Esophagus muscularis mucosa (tissue), 4 donors: ENCODE results near the gene IFI16.

Experiments used
- CTCF ChIP-seq, 3 experiments: fragments of 200-600 bp in 2 of 3; fragments of 450-650 bp in 1 of 3; sonication (generic) in 2 of 3; IDR thresholded peaks; one replicate each; pipeline ENCODE4 v1.5.1; 2017 to 2019; ENCODE audit warnings: antibody characterized with exemption in 3 of 3, mild to moderate bottlenecking in 2 of 3, moderate library complexity in 1 of 3
- EP300 ChIP-seq: sonication (generic); formaldehyde crosslinking; IDR thresholded peaks from one replicate; pipeline ENCODE4 v1.6.1; 2017; ENCODE audit warnings: antibody characterized with exemption
- POLR2A ChIP-seq: fragments of 450-650 bp; IDR thresholded peaks from one replicate; pipeline ENCODE4 v1.6.1; 2017; ENCODE audit warnings: antibody characterized with exemption, moderate library complexity, mild to moderate bottlenecking, low read depth
- POLR2AphosphoS5 ChIP-seq, 2 donors: sonication (generic); formaldehyde crosslinking; IDR thresholded peaks; one replicate each; pipeline ENCODE4 v1.6.1; 2017; ENCODE audit warnings: antibody characterized with exemption in 2 of 2

- no peak for TF ChIP-seq POLR2A
- TF ChIP-seq POLR2AphosphoS5 (IDR thresholded peaks at IDR 0.05): no peak
- TF ChIP-seq EP300: no peak
- no peak for TF ChIP-seq CTCF (IDR thresholded peaks at IDR 0.05)
Observed at GRCh38 chr1:158984386-158984785, 25.3 kb upstream of the IFI16 start.
